Measurements from ENCODE around the gene CCSER2. TPM values are rescaled to one million over a fixed set of nuclear protein-coding genes. Genes with fewer than 3 reads are reported as not detected.

The CCSER2 gene
- polyA plus RNA-seq, 3 donors: 7.4 to 23.3 (median 14.3) TPM

DNA sequence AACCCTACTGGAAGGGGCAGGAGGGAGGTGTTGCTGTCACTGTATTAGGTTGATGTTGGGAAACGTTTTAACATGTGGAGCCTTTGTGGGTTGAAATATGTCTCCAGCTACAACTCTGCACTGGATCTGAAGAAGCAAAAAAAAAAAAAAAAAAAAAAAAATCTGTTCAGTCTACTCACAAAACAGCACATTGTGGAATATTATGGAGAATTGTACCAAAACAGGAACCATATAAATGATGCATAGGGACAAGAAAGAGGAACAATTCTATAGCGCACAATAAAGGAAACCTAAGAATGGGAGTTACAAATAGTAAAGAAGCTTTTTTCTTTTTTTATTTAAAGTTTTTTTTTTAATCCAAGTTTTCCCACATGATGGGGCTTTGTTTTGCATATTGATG, 63.8 kb downstream of the CCSER2 start:
- Mint-ChIP-seq H3K9me3 (peaks cover 0 to 2% (median 0%) of the 10 kb centered on the region in 7 donors), H3K27ac (no peak overlapping the region), H3K27me3 (ENCODE audit: low read depth in 3 of 3) (peaks cover 0 to 2% (median 0%) of the 10 kb centered on the region in 3 donors), H3K4me3 (no peak overlapping the region), H3K4me1 (peaks cover 12% of the 10 kb centered on the region), H3K36me3 (peaks cover 5 to 8% of the 10 kb centered on the region in 2 donors)
- intact Hi-C loops (cut with micrococcal nuclease): no loop called here
- no peaks in the 10 kb centered on the region for H4K20me1 ChIP-seq (ENCODE audit: insufficient read depth, low read length)
- H3K9me3 ChIP-seq (replicated peaks in 1 of 2; ENCODE audit: control insufficient read depth in 1 of 2, insufficient read depth in 1 of 2, low read length in 2 of 2): no peaks in the 10 kb centered on the region
- no peaks in the 10 kb centered on the region for H3K27me3 ChIP-seq (ENCODE audit: control insufficient read depth in 2 of 2, insufficient read depth in 2 of 2, low read length in 2 of 2)
- no peak overlapping the region for H3K27ac ChIP-seq (ENCODE audit: low read depth in 1 of 2, low read length in 2 of 2)
- no CpG with 5 or more reads among the region's 2 CpGs for WGBS (ENCODE audit: insufficient coverage)
- peaks cover 0 to 6% of the 10 kb centered on the region in 2 donors for H3K36me3 ChIP-seq (replicated peaks in 1 of 2; ENCODE audit: control insufficient read depth in 1 of 2, insufficient read depth in 2 of 2, low read length in 2 of 2)
- no peaks in the 10 kb centered on the region for H3K79me2 ChIP-seq (ENCODE audit: insufficient read depth, low read length)
- H3K4me3 ChIP-seq (replicated peaks in 1 of 3; ENCODE audit: low read depth in 2 of 3, low read length in 3 of 3): no peak overlapping the region
- H3K4me1 ChIP-seq (ENCODE audit: control insufficient read depth in 1 of 2, insufficient read depth in 2 of 2, low read length in 2 of 2): peaks cover 6 to 10% of the 10 kb centered on the region in 2 donors
- H3K4me2 ChIP-seq (replicated peaks; ENCODE audit: extremely low read depth, low read length, poor library complexity, severe bottlenecking): no peak overlapping the region
- DNase-seq: peak in 2 of 3 donors; percentile 8 to 11
- TF ChIP-seq, protein P1, sequence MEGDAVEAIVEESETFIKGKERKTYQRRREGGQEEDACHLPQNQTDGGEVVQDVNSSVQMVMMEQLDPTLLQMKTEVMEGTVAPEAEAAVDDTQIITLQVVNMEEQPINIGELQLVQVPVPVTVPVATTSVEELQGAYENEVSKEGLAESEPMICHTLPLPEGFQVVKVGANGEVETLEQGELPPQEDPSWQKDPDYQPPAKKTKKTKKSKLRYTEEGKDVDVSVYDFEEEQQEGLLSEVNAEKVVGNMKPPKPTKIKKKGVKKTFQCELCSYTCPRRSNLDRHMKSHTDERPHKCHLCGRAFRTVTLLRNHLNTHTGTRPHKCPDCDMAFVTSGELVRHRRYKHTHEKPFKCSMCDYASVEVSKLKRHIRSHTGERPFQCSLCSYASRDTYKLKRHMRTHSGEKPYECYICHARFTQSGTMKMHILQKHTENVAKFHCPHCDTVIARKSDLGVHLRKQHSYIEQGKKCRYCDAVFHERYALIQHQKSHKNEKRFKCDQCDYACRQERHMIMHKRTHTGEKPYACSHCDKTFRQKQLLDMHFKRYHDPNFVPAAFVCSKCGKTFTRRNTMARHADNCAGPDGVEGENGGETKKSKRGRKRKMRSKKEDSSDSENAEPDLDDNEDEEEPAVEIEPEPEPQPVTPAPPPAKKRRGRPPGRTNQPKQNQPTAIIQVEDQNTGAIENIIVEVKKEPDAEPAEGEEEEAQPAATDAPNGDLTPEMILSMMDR (IDR thresholded peaks at IDR 0.05): no peak
- no peak overlapping the region for H2AFZ ChIP-seq (ENCODE audit: insufficient read depth, low read depth, low read length, poor library complexity, severe bottlenecking)
- H3K9ac ChIP-seq (ENCODE audit: insufficient read depth, low read length, poor library complexity, severe bottlenecking): no peak overlapping the region

DNA sequence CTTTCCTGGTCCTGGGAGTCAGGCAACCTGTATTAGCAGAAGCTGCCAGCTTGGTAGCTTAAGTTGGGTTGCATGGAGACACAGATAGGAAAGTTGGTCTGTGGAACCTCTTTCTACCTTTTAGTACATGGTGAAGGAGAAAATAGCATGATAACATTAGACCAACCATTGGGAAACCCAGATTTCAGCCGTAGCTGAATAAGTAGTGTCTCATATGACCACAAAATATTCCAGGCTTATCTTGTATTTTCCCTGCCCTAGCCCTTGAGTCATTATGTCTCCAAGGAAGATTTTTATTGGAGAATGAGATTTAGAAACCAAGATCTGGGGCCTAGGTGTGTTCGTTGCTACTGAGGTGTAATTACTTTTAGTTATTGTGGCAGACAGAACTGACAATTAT, 67.2 kb downstream of the CCSER2 start:
- Histone ChIP-seq H3K4me3 (replicated peaks in 1 of 3; ENCODE audit: low read depth in 2 of 3, low read length in 3 of 3) (no peak overlapping the region), H3K9ac (ENCODE audit: insufficient read depth, low read length, poor library complexity, severe bottlenecking) (no peak overlapping the region), H3K27me3 (ENCODE audit: control insufficient read depth in 2 of 2, insufficient read depth in 2 of 2, low read length in 2 of 2) (no peaks in the 10 kb centered on the region), H3K36me3 (replicated peaks in 1 of 2; ENCODE audit: control insufficient read depth in 1 of 2, insufficient read depth in 2 of 2, low read length in 2 of 2) (no peaks in the 10 kb centered on the region), H3K4me1 (ENCODE audit: control insufficient read depth in 1 of 2, insufficient read depth in 2 of 2, low read length in 2 of 2) (peaks cover 13 to 19% of the 10 kb centered on the region in 2 donors), H3K9me3 (replicated peaks in 1 of 2; ENCODE audit: control insufficient read depth in 1 of 2, insufficient read depth in 1 of 2, low read length in 2 of 2) (no peaks in the 10 kb centered on the region), H3K4me2 (replicated peaks; ENCODE audit: extremely low read depth, low read length, poor library complexity, severe bottlenecking) (no peak overlapping the region), H2AFZ (ENCODE audit: insufficient read depth, low read depth, low read length, poor library complexity, severe bottlenecking) (no peak overlapping the region), H3K79me2 (ENCODE audit: insufficient read depth, low read length) (no peaks in the 10 kb centered on the region), H4K20me1 (ENCODE audit: insufficient read depth, low read length) (peaks cover 3% of the 10 kb centered on the region), H3K27ac (ENCODE audit: low read depth in 1 of 2, low read length in 2 of 2) (no peak overlapping the region)
- TF ChIP-seq, protein P1 (IDR thresholded peaks at IDR 0.05): no peak
- H3K36me3 Mint-ChIP-seq: peaks cover 2 to 6% of the 10 kb centered on the region in 2 donors
- no peak overlapping the region for H3K27ac Mint-ChIP-seq
- H3K4me1 Mint-ChIP-seq: peaks cover 26% of the 10 kb centered on the region
- no peak for DNase-seq
- intact Hi-C loops (cut with micrococcal nuclease): no loop called here
- H3K27me3 Mint-ChIP-seq (ENCODE audit: low read depth in 3 of 3): peaks cover 0 to 2% (median 0%) of the 10 kb centered on the region in 3 donors
- no CpG with 5 or more reads among the region's 2 CpGs for WGBS (ENCODE audit: insufficient coverage)
- no peak overlapping the region for H3K4me3 Mint-ChIP-seq
- H3K9me3 Mint-ChIP-seq: peaks cover 0 to 3% (median 0%) of the 10 kb centered on the region in 7 donors

Data from CD14-positive monocyte (primary cell).